H9 (cell line): Measurements from ENCODE around the gene SERPINE1. TPM values are rescaled to one million over a fixed set of nuclear protein-coding genes. Genes with fewer than 3 reads are reported as not detected.
A peak's percentile ranks its signal among the peaks of the same experiment; 100 is the strongest.

Experiments used
- DNase-seq: peaks from one replicate; pipeline ENCODE4 v3.0.0-alpha.2; 2017
- H2AFZ ChIP-seq: one replicate; pipeline ENCODE4 v1.6.1; 2013; ENCODE audit warnings: mild to moderate bottlenecking, low read length, control low read depth, moderate library complexity
- H2AK5ac ChIP-seq: 2 replicates; pipeline ENCODE4 v1.6.1; 2013; ENCODE audit warnings: low read length, control low read depth, mixed read lengths; ENCODE audit not compliant: insufficient read length
- H2BK120ac ChIP-seq: one replicate; pipeline ENCODE4 v1.6.1; 2013; ENCODE audit warnings: low read depth, mild to moderate bottlenecking, low read length, control low read depth, inconsistent platforms; ENCODE audit not compliant: poor library complexity, severe bottlenecking
- H2BK12ac ChIP-seq: 2 replicates; pipeline ENCODE4 v1.6.1; 2013; ENCODE audit warnings: low read length, control low read depth, mixed read lengths, low read depth; ENCODE audit not compliant: insufficient read length
- H2BK15ac ChIP-seq: 2 replicates; pipeline ENCODE4 v1.6.1; 2013; ENCODE audit warnings: low read depth, low read length, control low read depth
- H2BK20ac ChIP-seq: one replicate; pipeline ENCODE4 v1.6.1; 2013; ENCODE audit warnings: low read depth, mild to moderate bottlenecking, low read length, control low read depth, inconsistent platforms; ENCODE audit not compliant: poor library complexity, severe bottlenecking
- H2BK5ac ChIP-seq: 2 replicates; pipeline ENCODE4 v1.6.1; 2013; ENCODE audit warnings: low read length, control low read depth, mixed read lengths; ENCODE audit not compliant: insufficient read length
- H3K14ac ChIP-seq: 2 replicates; pipeline ENCODE4 v1.6.1; 2013; ENCODE audit warnings: low read length, control low read depth; ENCODE audit not compliant: insufficient read depth
- H3K18ac ChIP-seq: 2 replicates; pipeline ENCODE4 v1.6.1; 2013; ENCODE audit warnings: low read depth, mild to moderate bottlenecking, mixed read lengths, low read length, control low read depth; ENCODE audit not compliant: insufficient read length
- H3K23ac ChIP-seq: 2 replicates; pipeline ENCODE4 v1.6.1; 2013; ENCODE audit warnings: low read length, control low read depth, mixed read lengths, low read depth; ENCODE audit not compliant: insufficient read length
- H3K23me2 ChIP-seq: 2 replicates; pipeline ENCODE4 v1.6.1; 2013; ENCODE audit warnings: low read depth, mild to moderate bottlenecking, mixed read lengths, low read length, control low read depth; ENCODE audit not compliant: insufficient read length, poor library complexity, severe bottlenecking
- H3K27ac ChIP-seq: 2 replicates; pipeline ENCODE4 v1.5.1; 2013; ENCODE audit warnings: low read length, control low read depth, mixed read lengths, low read depth; ENCODE audit not compliant: insufficient read length
- H3K27me3 ChIP-seq: 2 replicates; pipeline ENCODE4 v1.6.1; 2013; ENCODE audit warnings: low read length, control low read depth, inconsistent platforms; ENCODE audit not compliant: insufficient read depth
- H3K4ac ChIP-seq: 2 replicates; pipeline ENCODE4 v1.6.1; 2013; ENCODE audit warnings: low read depth, mild to moderate bottlenecking, control low read depth, inconsistent platforms, low read length, moderate library complexity
- H3K4me1 ChIP-seq: 2 replicates; pipeline ENCODE4 v1.6.1; 2013; ENCODE audit warnings: low read length, control low read depth, inconsistent platforms; ENCODE audit not compliant: insufficient read depth
- H3K4me2 ChIP-seq: 2 replicates; pipeline ENCODE4 v1.6.1; 2013; ENCODE audit warnings: low read length, control low read depth, mixed read lengths; ENCODE audit not compliant: insufficient read length, insufficient read depth
- H3K56ac ChIP-seq: 2 replicates; pipeline ENCODE4 v1.6.1; 2013; ENCODE audit warnings: low read depth, mild to moderate bottlenecking, mixed read lengths, low read length, control low read depth; ENCODE audit not compliant: insufficient read length
- H3K79me1 ChIP-seq: 2 replicates; pipeline ENCODE4 v1.6.1; 2013; ENCODE audit warnings: low read depth, mild to moderate bottlenecking, moderate library complexity, low read length, control low read depth, inconsistent platforms; ENCODE audit not compliant: insufficient read depth, poor library complexity, severe bottlenecking
- H3K79me2 ChIP-seq: 2 replicates; pipeline ENCODE4 v1.6.1; 2013; ENCODE audit warnings: low read length, control low read depth, inconsistent platforms; ENCODE audit not compliant: insufficient read depth
- H3K9ac ChIP-seq: 2 replicates; pipeline ENCODE4 v1.6.1; 2013; ENCODE audit warnings: low read length, control low read depth, mixed read lengths; ENCODE audit not compliant: insufficient read length; ENCODE audit errors: extremely low read depth
- H3K9me3 ChIP-seq: one replicate; pipeline ENCODE4 v1.6.1; 2013; ENCODE audit warnings: low read depth, low read length, inconsistent platforms; ENCODE audit not compliant: control insufficient read depth
- H3T11ph ChIP-seq: one replicate; pipeline ENCODE4 v1.6.1; 2013; ENCODE audit warnings: mild to moderate bottlenecking, low read length, control low read depth, inconsistent platforms
- H4K20me1 ChIP-seq: one replicate; pipeline ENCODE4 v1.6.1; 2013; ENCODE audit not compliant: control insufficient read depth, insufficient read length, insufficient read depth
- H4K5ac ChIP-seq: 2 replicates; pipeline ENCODE4 v1.6.1; 2013; ENCODE audit warnings: low read depth, mild to moderate bottlenecking, mixed read lengths, low read length, control low read depth; ENCODE audit not compliant: insufficient read length
- H4K8ac ChIP-seq: replicated peaks from 2 replicates; pipeline ENCODE4 v1.6.1; 2013; ENCODE audit warnings: low read length, control low read depth, mixed read lengths, low read depth; ENCODE audit not compliant: insufficient read length
- H4K91ac ChIP-seq: 2 replicates; pipeline ENCODE4 v1.6.1; 2013; ENCODE audit warnings: low read depth, mild to moderate bottlenecking, moderate library complexity, mixed read lengths, low read length, control low read depth; ENCODE audit not compliant: insufficient read length
- H3K27ac Mint-ChIP-seq, 3 experiments: 2 replicates in 2 of 3; 3 replicates in 1 of 3; pipeline ENCODE4 v1.8.0; 2020 to 2021; ENCODE audit warnings: mixed read lengths in 3 of 3, mild to moderate bottlenecking in 1 of 3, moderate library complexity in 1 of 3
- H3K27me3 Mint-ChIP-seq: 2 replicates; pipeline ENCODE4 v1.8.0; 2021; ENCODE audit warnings: low read depth, mild to moderate bottlenecking, moderate library complexity, mixed read lengths
- H3K36me3 Mint-ChIP-seq, 3 experiments: 2 replicates in 2 of 3; 3 replicates in 1 of 3; pipeline ENCODE4 v1.8.0; 2020 to 2021; ENCODE audit warnings: low read depth in 3 of 3, mixed read lengths in 3 of 3; ENCODE audit not compliant: insufficient read depth in 1 of 3
- H3K4me1 Mint-ChIP-seq, 2 experiments: 2 replicates each; pipeline ENCODE4 v1.8.0; 2020; ENCODE audit warnings: mixed read lengths in 2 of 2
- H3K4me3 Mint-ChIP-seq, 2 experiments: 2 replicates in 1 of 2; 3 replicates in 1 of 2; pipeline ENCODE4 v1.8.0; 2020 to 2021; ENCODE audit warnings: mild to moderate bottlenecking in 2 of 2, mixed read lengths in 2 of 2, moderate library complexity in 1 of 2
- H3K9me3 Mint-ChIP-seq, 2 experiments: 2 replicates in 1 of 2; 3 replicates in 1 of 2; pipeline ENCODE4 v1.8.0; 2020; ENCODE audit warnings: mild to moderate bottlenecking in 2 of 2, mixed read lengths in 2 of 2, moderate library complexity in 1 of 2
- CTCF ChIP-seq: fragments of 200-600 bp; sonication (generic); conservative IDR thresholded peaks from 3 replicates; pipeline ENCODE4 v1.8.0; 2021; ENCODE audit warnings: antibody characterized with exemption, mild to moderate bottlenecking
- WGBS: extraction: QIAGEN DNeasy Blood & Tissue Kit; methylation state at CpG from one replicate; pipeline ENCODE4 v1.1.7; 2013; ENCODE audit warnings: missing lambda C conversion rate, low lambda C conversion rate, mixed read lengths; ENCODE audit not compliant: insufficient read length; ENCODE audit errors: extremely low coverage; 5-methylcytosine and 5-hydroxymethylcytosine counted together
- total RNA-seq: library from RNA; stranded (reverse); gene quantifications from 2 replicates; pipeline ENCODE4 v1.2.1, GENCODE V29; 2021

SERPINE1 gene
- total RNA-seq, 1 experiment from 2014 or later: 11.5 TPM

GRCh38 chr7:101180130-101180755 lies 53.3 kb downstream of the SERPINE1 start, which contains the start of gene NAT16:
Gene NAT16 (minus strand): TSS chr7:101180293. CDS start chr7:101174807, 5,486 bp downstream.
- no peak within 1 kb of the TSS for H3K56ac ChIP-seq
- Mint-ChIP-seq H3K36me3 (no peaks in the 10 kb centered on the region), H3K27me3 (peaks cover 71% of the 10 kb centered on the region), H3K27ac (peak within 1 kb of the TSS in 1 of 3 experiments; percentile 9; a peak in 1 of 7 replicates), H3K4me1 (peaks cover 18 to 20% of the 10 kb centered on the region in 2 experiments), H3K9me3 (peaks cover 0 to under 1% of the 10 kb centered on the region in 2 experiments; a peak in 2 of 5 replicates), H3K4me3 (peak within 1 kb of the TSS; percentile 61 to 90)
- H3K9ac ChIP-seq: no peak within 1 kb of the TSS
- no peak within 1 kb of the TSS for H3K23ac ChIP-seq
- no peak within 1 kb of the TSS for H2AFZ ChIP-seq
- peaks cover 27% of the 10 kb centered on the region; the same call in 1 of the 2 replicates for H3K27me3 ChIP-seq
- H4K5ac ChIP-seq: no peak within 1 kb of the TSS
- no peak within 1 kb of the TSS for H4K91ac ChIP-seq
- H2BK5ac ChIP-seq: no peak within 1 kb of the TSS
- H3T11ph ChIP-seq: no peak within 1 kb of the TSS
- H3K4me2 ChIP-seq: peak within 1 kb of the TSS; percentile 91
- DNase-seq: no peak
- no peak within 1 kb of the TSS for H3K14ac ChIP-seq
- no peak within 1 kb of the TSS for H3K27ac ChIP-seq
- WGBS: no CpG with 5 or more reads among the region's 56 CpGs
- no peak within 1 kb of the TSS for H2BK12ac ChIP-seq
- no peaks in the 10 kb centered on the region for H4K20me1 ChIP-seq
- H4K8ac ChIP-seq: no peak within 1 kb of the TSS
- no peaks in the 10 kb centered on the region for H3K79me1 ChIP-seq
- H3K79me2 ChIP-seq: no peaks in the 10 kb centered on the region
- no peak within 1 kb of the TSS for H2AK5ac ChIP-seq
- no peak within 1 kb of the TSS for H3K18ac ChIP-seq
- no peak for TF ChIP-seq CTCF
- H2BK15ac ChIP-seq: no peak within 1 kb of the TSS
- no peak within 1 kb of the TSS for H2BK20ac ChIP-seq
- H3K4me1 ChIP-seq: no peaks in the 10 kb centered on the region; the same call in 1 of the 2 replicates
- no peak within 1 kb of the TSS for H2BK120ac ChIP-seq
- peaks cover 16% of the 10 kb centered on the region for H3K23me2 ChIP-seq
- H3K9me3 ChIP-seq: no peaks in the 10 kb centered on the region
- no peak within 1 kb of the TSS for H3K4ac ChIP-seq
